NT2/D1 (cell line): ENCODE data around the gene AKAP13.

Source experiments
- DNase-seq: peaks from one replicate; pipeline ENCODE4 v3.0.0-alpha.2; 2011; ENCODE audit warnings: low read depth, low spot score
- H3K27me3 ChIP-seq: 2 replicates; pipeline ENCODE4 v1.6.0; 2011; ENCODE audit warnings: mild to moderate bottlenecking; ENCODE audit not compliant: insufficient read length, insufficient read depth
- H3K36me3 ChIP-seq: 2 replicates; pipeline ENCODE4 v1.6.1; 2011; ENCODE audit warnings: mild to moderate bottlenecking, low read length, mixed read lengths; ENCODE audit not compliant: insufficient read depth, insufficient read length
- H3K4me1 ChIP-seq: 2 replicates; pipeline ENCODE4 v1.5.1; 2011; ENCODE audit not compliant: insufficient read depth, insufficient read length
- H3K4me3 ChIP-seq: 2 replicates; pipeline ENCODE4 v1.5.1; 2011; ENCODE audit warnings: low read depth; ENCODE audit not compliant: insufficient read length
- H3K9ac ChIP-seq: 2 replicates; pipeline ENCODE4 v1.6.0; 2011; ENCODE audit warnings: low read depth; ENCODE audit not compliant: insufficient read length
- H3K9me3 ChIP-seq: 2 replicates; pipeline ENCODE4 v1.5.1; 2011; ENCODE audit warnings: mild to moderate bottlenecking, low read length; ENCODE audit not compliant: insufficient read depth
- SUZ12 ChIP-seq: IDR thresholded peaks from 2 replicates; pipeline ENCODE4 v1.6.1; 2011; ENCODE audit not compliant: insufficient read length, insufficient read depth; ENCODE audit errors: extremely low read depth
- YY1 ChIP-seq: IDR thresholded peaks from 2 replicates; pipeline ENCODE4 v1.6.1; 2011; ENCODE audit not compliant: insufficient read length, insufficient read depth
- ZNF274 ChIP-seq: IDR thresholded peaks from 2 replicates; pipeline ENCODE4 v1.6.1; 2011; ENCODE audit warnings: mild to moderate bottlenecking, low read depth, low read length

Gene AKAP13

DNA sequence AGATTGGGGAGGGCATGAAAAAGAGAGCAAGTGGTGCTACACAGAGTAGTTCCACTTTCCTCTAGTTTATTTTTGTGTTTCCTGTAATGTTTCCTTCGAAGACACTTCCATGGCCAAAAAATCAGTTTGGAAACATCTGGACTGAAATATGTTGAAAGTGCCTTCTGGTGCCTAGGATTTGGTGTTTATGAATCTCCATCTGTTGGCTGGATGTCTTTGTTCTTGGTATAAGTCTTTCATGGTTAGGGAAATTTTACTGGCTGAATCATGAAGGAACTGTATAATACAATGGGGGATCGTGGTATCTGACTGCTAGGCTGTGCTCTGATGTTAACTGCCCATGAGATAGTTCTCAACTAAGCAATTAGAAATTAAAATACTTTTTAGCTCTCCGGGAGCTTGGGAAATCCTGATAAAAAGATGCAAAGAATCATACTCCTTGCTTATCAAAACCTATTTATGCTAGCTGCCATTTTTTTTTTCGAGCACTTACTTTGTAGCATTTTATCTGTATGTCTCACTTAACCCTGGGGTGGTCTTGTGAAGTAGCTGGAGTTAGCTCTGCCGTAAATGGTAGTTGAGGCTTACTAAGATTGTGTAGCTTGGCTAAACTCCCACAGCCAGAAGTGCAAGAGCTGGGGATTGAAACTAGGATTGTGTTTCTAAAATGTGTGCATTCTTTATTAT is 21.9 kb downstream of the AKAP13 start:
- Histone ChIP-seq H3K4me1 (peaks cover 2% of the 10 kb centered on the region), H3K9me3 (no peaks in the 10 kb centered on the region), H3K9ac (no peak overlapping the region), H3K36me3 (no peaks in the 10 kb centered on the region), H3K27me3 (no peaks in the 10 kb centered on the region), H3K4me3 (no peak overlapping the region)
- TF ChIP-seq YY1 (no peak), ZNF274 (no peak), SUZ12 (no peak)
- DNase-seq: no peak

DNA sequence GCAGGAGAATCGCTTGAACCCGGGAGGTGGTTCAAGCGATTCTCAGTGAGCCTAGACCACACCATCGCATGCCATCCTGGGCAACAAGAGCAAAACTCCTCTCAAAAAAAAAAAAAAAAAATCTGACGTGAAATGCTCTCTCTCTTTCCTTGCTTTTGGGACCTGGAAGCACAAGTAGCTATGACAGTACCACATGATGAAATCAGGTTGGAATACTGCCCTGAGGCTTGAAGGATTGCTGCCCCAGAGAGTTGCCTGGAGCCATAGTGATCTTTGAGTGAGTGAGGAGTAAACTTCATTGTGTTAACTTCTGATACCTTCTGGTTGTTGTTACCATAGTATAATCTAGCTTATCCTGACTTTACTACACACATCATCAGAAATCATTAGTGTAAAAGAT is 23.3 kb downstream of the AKAP13 start:
- H3K9ac ChIP-seq: no peak overlapping the region
- H3K9me3 ChIP-seq: no peaks in the 10 kb centered on the region
- peaks cover 2% of the 10 kb centered on the region for H3K4me1 ChIP-seq
- no peak overlapping the region for H3K4me3 ChIP-seq
- no peaks in the 10 kb centered on the region for H3K27me3 ChIP-seq
- no peaks in the 10 kb centered on the region for H3K36me3 ChIP-seq
- no peak for DNase-seq
- TF ChIP-seq SUZ12 (no peak), YY1 (no peak), ZNF274 (no peak)

DNA sequence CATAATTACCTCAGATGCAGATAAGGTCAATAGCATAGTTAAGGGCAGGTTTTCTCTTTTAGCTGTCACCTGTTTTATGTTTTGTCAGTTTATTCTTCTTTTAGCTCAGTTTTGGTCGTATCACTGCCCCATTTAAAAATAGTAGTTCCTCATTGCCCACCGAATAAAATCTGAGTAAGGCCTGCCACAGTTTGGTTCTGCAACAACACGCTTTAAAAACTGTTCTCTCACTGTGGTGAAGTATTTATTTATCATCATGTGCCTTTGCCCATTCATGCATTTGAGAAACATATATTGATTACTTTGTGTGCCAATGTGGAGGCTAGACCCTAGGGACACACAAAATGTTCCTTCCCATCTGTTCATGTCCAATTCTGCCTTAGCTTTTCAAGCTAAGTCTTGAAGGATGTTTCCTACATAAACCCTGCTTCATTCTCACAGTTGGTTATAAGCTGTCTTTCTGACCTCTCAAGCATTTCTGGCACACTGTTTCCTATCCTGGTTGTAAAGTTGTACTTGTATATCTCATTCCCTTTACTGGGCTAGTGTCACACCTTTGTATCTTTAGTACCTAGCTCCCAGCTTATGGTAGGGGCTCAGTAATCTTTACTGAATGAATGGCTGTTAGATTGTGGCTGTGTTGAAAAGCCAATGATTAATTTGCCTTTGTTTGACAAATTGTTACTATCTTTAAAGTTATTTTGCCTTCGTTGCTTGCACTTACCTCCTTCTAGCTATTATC is 23.9 kb downstream of the AKAP13 start:
- no peak overlapping the region for H3K9ac ChIP-seq
- H3K36me3 ChIP-seq: no peaks in the 10 kb centered on the region
- DNase-seq: no peak
- peaks cover 2% of the 10 kb centered on the region for H3K4me1 ChIP-seq
- H3K9me3 ChIP-seq: no peaks in the 10 kb centered on the region
- TF ChIP-seq YY1: no peak
- no peak for TF ChIP-seq ZNF274
- no peak for TF ChIP-seq SUZ12
- H3K27me3 ChIP-seq: no peaks in the 10 kb centered on the region
- H3K4me3 ChIP-seq: no peak overlapping the region

DNA sequence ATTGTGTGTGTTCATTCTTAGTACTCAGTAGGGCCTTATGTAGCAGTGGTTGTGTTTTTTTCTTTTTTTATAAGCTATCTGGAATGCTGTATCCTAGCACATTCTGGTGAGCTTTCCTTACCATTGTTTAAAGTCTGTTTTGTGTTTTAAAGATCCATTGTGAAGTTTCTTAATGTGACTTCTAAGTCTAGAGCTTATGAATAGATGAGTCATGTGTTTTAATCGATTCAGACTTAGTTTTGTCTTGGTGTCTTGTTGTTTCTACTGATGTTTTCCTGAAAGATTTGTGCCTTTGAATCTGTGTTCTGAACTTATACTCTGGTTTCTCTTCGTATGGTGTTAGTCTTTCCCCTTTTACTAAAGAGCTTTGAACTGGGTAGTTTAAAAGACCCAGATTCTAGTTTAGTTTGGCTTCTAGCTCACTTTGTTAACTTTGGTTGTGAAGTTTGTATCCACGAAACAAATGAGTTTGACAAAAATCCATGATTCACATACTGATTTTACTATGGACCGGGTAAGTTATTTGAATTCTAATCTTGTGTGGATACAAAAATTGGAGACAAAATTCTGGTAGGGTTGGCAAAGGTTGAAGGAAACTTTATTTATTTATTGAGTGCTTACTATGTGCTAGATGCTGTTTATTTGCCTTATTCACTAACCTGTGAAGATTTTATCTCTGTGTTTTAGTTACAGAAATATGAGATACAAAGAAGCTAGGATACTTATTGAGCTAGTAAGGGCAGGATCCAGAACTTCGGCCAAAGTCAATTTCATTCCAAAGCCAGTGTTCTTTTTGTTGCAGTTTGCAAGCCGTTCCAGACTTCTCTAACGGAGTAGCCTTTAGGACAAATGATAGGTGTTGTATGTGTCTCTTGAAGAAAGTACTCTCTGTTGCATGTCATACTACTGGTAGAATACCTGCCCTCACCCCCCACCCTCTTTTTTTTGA is 24.8 kb downstream of the AKAP13 start:
- no peak for TF ChIP-seq SUZ12
- TF ChIP-seq ZNF274: no peak
- no peak for TF ChIP-seq YY1
- no peaks in the 10 kb centered on the region for H3K9me3 ChIP-seq
- peaks cover 2% of the 10 kb centered on the region for H3K36me3 ChIP-seq
- no peaks in the 10 kb centered on the region for H3K27me3 ChIP-seq
- H3K9ac ChIP-seq: no peak overlapping the region
- no peak for DNase-seq
- H3K4me3 ChIP-seq: no peak overlapping the region
- peaks cover 2% of the 10 kb centered on the region for H3K4me1 ChIP-seq

DNA sequence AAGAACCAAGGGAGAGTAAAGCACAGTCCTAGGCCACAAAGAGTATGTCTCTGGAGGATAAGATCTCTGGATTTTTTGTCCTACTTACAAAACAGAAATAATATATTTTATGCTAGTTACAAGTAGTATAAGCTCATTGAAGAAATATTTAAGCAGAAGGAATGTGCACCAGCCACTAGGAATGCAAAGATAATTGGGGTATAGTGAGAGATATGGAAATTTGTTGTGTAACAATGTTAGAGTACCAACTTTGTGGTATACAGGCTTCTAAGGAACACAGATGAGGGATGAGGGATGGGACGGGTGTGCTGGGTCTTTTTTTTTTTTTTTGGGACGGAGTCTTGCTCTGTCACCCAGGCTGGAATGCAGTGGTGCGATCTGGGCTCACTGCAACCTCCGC is 26.5 kb downstream of the AKAP13 start:
- Histone ChIP-seq H3K27me3 (no peaks in the 10 kb centered on the region), H3K9me3 (no peaks in the 10 kb centered on the region), H3K9ac (no peak overlapping the region), H3K4me1 (peaks cover 2% of the 10 kb centered on the region), H3K4me3 (no peak overlapping the region), H3K36me3 (peaks cover 4% of the 10 kb centered on the region)
- TF ChIP-seq SUZ12: no peak
- TF ChIP-seq YY1: no peak
- no peak for TF ChIP-seq ZNF274
- DNase-seq: no peak

DNA sequence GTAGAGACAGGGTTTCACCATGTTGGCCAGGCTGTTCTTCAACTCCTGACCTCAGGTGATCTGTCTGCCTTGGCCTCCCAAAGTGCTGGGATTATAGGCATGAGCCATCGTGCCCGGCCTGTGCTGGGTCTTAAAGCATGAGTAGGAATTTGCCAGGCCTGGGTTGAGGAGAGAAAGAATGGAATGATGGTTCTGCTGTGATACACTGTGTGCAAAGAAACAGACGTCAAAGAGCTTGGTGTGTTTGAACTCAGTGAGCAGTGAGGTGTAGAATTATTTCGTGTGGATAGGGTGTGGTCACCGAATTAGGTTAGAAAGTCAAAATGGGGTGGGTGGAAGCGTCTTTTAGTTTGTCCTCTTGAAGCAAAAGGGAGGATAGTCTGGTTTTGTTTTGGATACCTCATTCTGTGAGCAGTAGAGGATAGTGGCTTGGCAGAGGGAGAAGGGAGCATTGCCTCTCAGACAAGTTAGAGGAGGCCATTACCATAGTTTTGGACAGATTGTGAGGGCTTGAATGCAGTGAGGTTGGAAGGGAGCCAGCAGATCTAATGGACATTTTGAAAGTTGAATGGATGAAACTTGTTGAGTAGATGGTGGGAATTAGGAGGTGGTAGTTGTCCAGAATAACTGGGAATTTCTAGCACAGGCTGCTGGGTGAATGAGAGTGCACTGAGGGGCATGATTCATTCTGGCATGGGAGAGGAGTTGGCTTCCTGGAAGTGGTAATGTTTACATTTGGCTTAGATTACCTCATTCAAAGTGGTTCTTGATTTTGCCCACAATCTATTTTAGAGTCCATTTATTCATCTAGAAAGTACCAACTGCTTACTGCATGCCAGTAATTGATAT is 27.2 kb downstream of the AKAP13 start:
- Histone ChIP-seq H3K4me1 (no peaks in the 10 kb centered on the region), H3K36me3 (peaks cover 4% of the 10 kb centered on the region), H3K9ac (no peak overlapping the region), H3K27me3 (no peaks in the 10 kb centered on the region), H3K4me3 (no peak overlapping the region), H3K9me3 (no peaks in the 10 kb centered on the region)
- TF ChIP-seq YY1: no peak
- TF ChIP-seq SUZ12: no peak
- no peak for TF ChIP-seq ZNF274
- no peak for DNase-seq
